ENCODE results near the gene ATN1.
A peak's percentile ranks its signal among the peaks of the same experiment; 100 is the strongest.
"Not testable (repeated sequence)": the region's sequence is repeated elsewhere in the genome, so short reads cannot be mapped to it uniquely, and the experiment has no call there.

ATN1 gene

GRCh38 chr12:6894321-6894720 lies 33.4 kb upstream of the ATN1 start:
- H3K4me1 Mint-ChIP-seq, result peaks cover 31% of the 10 kb centered on the region
- no peaks in the 10 kb centered on the region for H3K27me3 Mint-ChIP-seq
- no peak for DNase-seq
- no peaks in the 10 kb centered on the region for H3K9me3 Mint-ChIP-seq
- ATAC-seq, result no peak
- H3K27ac Mint-ChIP-seq, result no peak overlapping the region
- H3K4me3 Mint-ChIP-seq, result no peak overlapping the region

GRCh38 chr12:6896846-6897435 lies 30.8 kb upstream of the ATN1 start:
- Mint-ChIP-seq H3K4me3 (no peak overlapping the region), H3K4me1 (peaks cover 25% of the 10 kb centered on the region), H3K27ac (no peak overlapping the region), H3K27me3 (no peaks in the 10 kb centered on the region), H3K9me3 (no peaks in the 10 kb centered on the region)
- ATAC-seq, result no peak
- DNase-seq, result no peak

GRCh38 chr12:6899427-6899826 lies 28.3 kb upstream of the ATN1 start:
- H3K9me3 Mint-ChIP-seq, result no peaks in the 10 kb centered on the region
- ATAC-seq (no peak), DNase-seq (no peak)
- no peaks in the 10 kb centered on the region for H3K27me3 Mint-ChIP-seq
- H3K4me1 Mint-ChIP-seq, result peaks cover 16% of the 10 kb centered on the region
- no peak overlapping the region for H3K27ac Mint-ChIP-seq
- H3K4me3 Mint-ChIP-seq, result no peak overlapping the region

- H3K27me3 Mint-ChIP-seq, result no peaks in the 10 kb centered on the region
- peak in 1 of 2 donors; percentile 36 for DNase-seq
- H3K4me3 Mint-ChIP-seq, result no peak overlapping the region
- no peaks in the 10 kb centered on the region for H3K9me3 Mint-ChIP-seq
- peak overlapping the region in 1 of 2 donors; percentile 19 for H3K27ac Mint-ChIP-seq
- H3K4me1 Mint-ChIP-seq, result peaks cover 16% of the 10 kb centered on the region
- no peak for ATAC-seq
Observed at GRCh38 chr12:6899837-6900519, 27.8 kb upstream of the ATN1 start.

- no peak for ATAC-seq
- no peaks in the 10 kb centered on the region for H3K9me3 Mint-ChIP-seq
- peaks cover 16% of the 10 kb centered on the region for H3K4me1 Mint-ChIP-seq
- H3K27me3 Mint-ChIP-seq, result no peaks in the 10 kb centered on the region
- H3K27ac Mint-ChIP-seq, result no peak overlapping the region
- no peak overlapping the region for H3K4me3 Mint-ChIP-seq
- DNase-seq, result no peak
Observed at GRCh38 chr12:6902448-6902847, 25.3 kb upstream of the ATN1 start.

- ATAC-seq (no peak), DNase-seq (no peak)
- H3K9me3 Mint-ChIP-seq, result no peaks in the 10 kb centered on the region
- peaks cover 16% of the 10 kb centered on the region for H3K4me1 Mint-ChIP-seq
- no peaks in the 10 kb centered on the region for H3K27me3 Mint-ChIP-seq
- H3K4me3 Mint-ChIP-seq, result no peak overlapping the region
- H3K27ac Mint-ChIP-seq, result no peak overlapping the region
Observed at GRCh38 chr12:6903722-6904121, 24.0 kb upstream of the ATN1 start.

GRCh38 chr12:6904280-6905276 lies 23.2 kb upstream of the ATN1 start, which contains the start of gene LRRC23:
Gene LRRC23, plus strand, starts transcription at chr12:6904822. Its CDS starts 812 bp downstream, at chr12:6905634.
- H3K27ac Mint-ChIP-seq, result no peak within 1 kb of the TSS
- H3K9me3 Mint-ChIP-seq, result no peaks in the 10 kb centered on the region
- H3K4me3 Mint-ChIP-seq, result no peak within 1 kb of the TSS
- no peaks in the 10 kb centered on the region for H3K27me3 Mint-ChIP-seq
- ATAC-seq (peak; percentile 97), DNase-seq (peak; percentile 94 to 98)
- peaks cover 12% of the 10 kb centered on the region for H3K4me1 Mint-ChIP-seq

- H3K4me1 Mint-ChIP-seq, result peaks cover 4% of the 10 kb centered on the region
- no peak overlapping the region for H3K4me3 Mint-ChIP-seq
- DNase-seq (no peak), ATAC-seq (no peak)
- H3K9me3 Mint-ChIP-seq, result no peaks in the 10 kb centered on the region
- no peaks in the 10 kb centered on the region for H3K27me3 Mint-ChIP-seq
- H3K27ac Mint-ChIP-seq, result no peak overlapping the region
Observed at GRCh38 chr12:6905414-6906040, 22.2 kb upstream of the ATN1 start.

- DNase-seq, H3K27me3 Mint-ChIP-seq, H3K4me1 Mint-ChIP-seq, H3K4me3 Mint-ChIP-seq, ATAC-seq, H3K27ac Mint-ChIP-seq, H3K9me3 Mint-ChIP-seq: not testable (repeated sequence)
Observed at GRCh38 chr12:6908141-6908540, 19.6 kb upstream of the ATN1 start.

GRCh38 chr12:6909421-6910145 lies 18.2 kb upstream of the ATN1 start:
- no peak overlapping the region for H3K27ac Mint-ChIP-seq
- no peaks in the 10 kb centered on the region for H3K27me3 Mint-ChIP-seq
- H3K4me1 Mint-ChIP-seq, result peaks cover 17% of the 10 kb centered on the region
- no peaks in the 10 kb centered on the region for H3K9me3 Mint-ChIP-seq
- ATAC-seq, result no peak
- H3K4me3 Mint-ChIP-seq, result no peak overlapping the region
- no peak for DNase-seq

- DNase-seq (no peak), ATAC-seq (no peak)
- no peaks in the 10 kb centered on the region for H3K27me3 Mint-ChIP-seq
- peak overlapping the region; percentile 53 to 84 for H3K4me3 Mint-ChIP-seq
- H3K27ac Mint-ChIP-seq, result peak overlapping the region in 1 of 2 donors; percentile 57
- peaks cover 42% of the 10 kb centered on the region for H3K4me1 Mint-ChIP-seq
- H3K9me3 Mint-ChIP-seq, result no peaks in the 10 kb centered on the region
Observed at GRCh38 chr12:6912164-6912935, 15.4 kb upstream of the ATN1 start.

GRCh38 chr12:6914246-6914946 lies 13.4 kb upstream of the ATN1 start, which contains the start of gene ENO2:
Gene ENO2, plus strand, starts transcription at chr12:6914580. Its CDS starts 1,253 bp downstream, at chr12:6915833.
- peak within 1 kb of the TSS; percentile 94 to 97 for H3K4me3 Mint-ChIP-seq
- DNase-seq (peak; percentile 76 to 81), ATAC-seq (peak; percentile 93)
- no peaks in the 10 kb centered on the region for H3K9me3 Mint-ChIP-seq
- no peaks in the 10 kb centered on the region for H3K27me3 Mint-ChIP-seq
- peak within 1 kb of the TSS; percentile 94 to 96 for H3K27ac Mint-ChIP-seq
- H3K4me1 Mint-ChIP-seq, result peaks cover 47% of the 10 kb centered on the region

- DNase-seq (no peak), ATAC-seq (peak; percentile 10)
- Mint-ChIP-seq H3K4me3 (peak overlapping the region; percentile 94 to 97), H3K27me3 (no peaks in the 10 kb centered on the region), H3K4me1 (peaks cover 55% of the 10 kb centered on the region), H3K27ac (peak overlapping the region; percentile 94 to 96), H3K9me3 (no peaks in the 10 kb centered on the region)
Observed at GRCh38 chr12:6914947-6915788, 12.6 kb upstream of the ATN1 start.

Measured in stimulated activated naive CD8-positive, alpha-beta T cell treated with anti-CD3 and anti-CD28 coated beads, Interleukin-15, amount 100 ng/mL, for 72 hours (primary cell).